GM23338 (cell line): ENCODE results near the gene TMEM131L. TPM values are rescaled to one million over a fixed set of nuclear protein-coding genes. Genes with fewer than 3 reads are reported as not detected.

Experiments
- ATAC-seq: fragments of 200-7000 bp; cut with Tn5 transposase; 3 replicates; pipeline ENCODE4 v1.9.1; 2020
- DNase-seq: peaks from one replicate; pipeline ENCODE4 v3.0.0-alpha.2; 2015; ENCODE audit warnings: low spot score
- H2AFZ ChIP-seq: fragments of 200-600 bp; sonication (generic); 2 replicates; pipeline ENCODE4 v1.8.0; 2016; ENCODE audit warnings: antibody characterized with exemption, mild to moderate bottlenecking, moderate library complexity
- H3F3A ChIP-seq: fragments of 200-600 bp; sonication (generic); replicated peaks from 2 replicates; pipeline ENCODE4 v1.8.0; 2017; ENCODE audit warnings: antibody characterized with exemption, mixed run types, low read depth
- H3K27ac ChIP-seq: fragments of 200-600 bp; sonication (generic); 2 replicates; pipeline ENCODE4 v1.6.1; 2016; ENCODE audit warnings: low read depth
- H3K27me3 ChIP-seq: fragments of 200-600 bp; sonication (generic); 2 replicates; pipeline ENCODE4 v1.8.0; 2016; ENCODE audit warnings: mild to moderate bottlenecking, mixed run types, moderate library complexity; ENCODE audit not compliant: insufficient read depth
- H3K36me3 ChIP-seq: fragments of 200-600 bp; sonication (generic); 2 replicates; pipeline ENCODE4 v1.8.0; 2016; ENCODE audit warnings: mild to moderate bottlenecking; ENCODE audit not compliant: insufficient read depth
- H3K4me1 ChIP-seq: fragments of 200-600 bp; sonication (generic); 2 replicates; pipeline ENCODE4 v1.8.0; 2016; ENCODE audit warnings: mild to moderate bottlenecking, moderate library complexity; ENCODE audit not compliant: insufficient read depth
- H3K4me2 ChIP-seq: fragments of 200-600 bp; sonication (generic); 2 replicates; pipeline ENCODE4 v1.7.1; 2017; ENCODE audit warnings: mixed run types
- H3K4me3 ChIP-seq: fragments of 200-600 bp; sonication (generic); 2 replicates; pipeline ENCODE4 v1.6.1; 2016; ENCODE audit warnings: mixed run types
- H3K79me2 ChIP-seq: fragments of 200-600 bp; sonication (generic); replicated peaks from 2 replicates; pipeline ENCODE4 v1.8.0; 2017; ENCODE audit warnings: mild to moderate bottlenecking; ENCODE audit not compliant: insufficient read depth
- H3K9me2 ChIP-seq: fragments of 200-600 bp; sonication (generic); 2 replicates; pipeline ENCODE4 v1.8.0; 2017; ENCODE audit not compliant: insufficient read depth
- H4K20me1 ChIP-seq: fragments of 200-600 bp; sonication (generic); replicated peaks from 2 replicates; pipeline ENCODE4 v1.8.0; 2017; ENCODE audit warnings: mild to moderate bottlenecking; ENCODE audit not compliant: insufficient read depth
- H3K27ac Mint-ChIP-seq: 2 replicates; pipeline ENCODE4 v1.8.0; 2020; ENCODE audit warnings: inconsistent platforms, mild to moderate bottlenecking, moderate library complexity, mixed read lengths
- H3K27me3 Mint-ChIP-seq: 3 replicates; pipeline ENCODE4 v1.8.0; 2022; ENCODE audit warnings: low read depth, mild to moderate bottlenecking, moderate library complexity, mixed read lengths, inconsistent platforms; ENCODE audit not compliant: insufficient read depth, poor library complexity
- H3K36me3 Mint-ChIP-seq: 3 replicates; pipeline ENCODE4 v1.8.0; 2021; ENCODE audit warnings: low read depth, mild to moderate bottlenecking, inconsistent platforms, moderate library complexity, mixed read lengths
- H3K4me1 Mint-ChIP-seq: 3 replicates; pipeline ENCODE4 v1.8.0; 2020; ENCODE audit warnings: mild to moderate bottlenecking, inconsistent platforms, mixed read lengths
- H3K4me3 Mint-ChIP-seq: 3 replicates; pipeline ENCODE4 v1.8.0; 2021; ENCODE audit warnings: moderate library complexity, mild to moderate bottlenecking, inconsistent platforms, mixed read lengths
- H3K9me3 Mint-ChIP-seq: 3 replicates; pipeline ENCODE4 v1.8.0; 2020; ENCODE audit warnings: moderate library complexity, mild to moderate bottlenecking, inconsistent platforms, mixed read lengths
- NANOG ChIP-seq: IDR thresholded peaks from 2 replicates; pipeline ENCODE4 v1.6.1; 2016; ENCODE audit warnings: antibody characterized with exemption, borderline replicate concordance
- POLR2AphosphoS5 ChIP-seq: IDR thresholded peaks from 2 replicates; pipeline ENCODE4 v1.6.1; 2016; ENCODE audit warnings: antibody characterized with exemption, low read depth
- STAT1 ChIP-seq: IDR thresholded peaks from one replicate; pipeline ENCODE4 v1.6.1; 2016; ENCODE audit warnings: antibody characterized with exemption; ENCODE audit not compliant: unreplicated experiment
- ZNF114 ChIP-seq: fragments of 250-450 bp; sonication (Bioruptor Pico); IDR thresholded peaks from 2 replicates; pipeline ENCODE4 v1.5.0; 2020; ENCODE audit warnings: mild to moderate bottlenecking, moderate library complexity
- ZNF331 ChIP-seq: fragments of 250-450 bp; sonication (Bioruptor Pico); IDR thresholded peaks from 2 replicates; pipeline ENCODE4 v1.5.0; 2020; ENCODE audit warnings: low read depth, mild to moderate bottlenecking, moderate library complexity
- polyA plus RNA-seq: library from polyadenylated mRNA; unstranded; fragments of >200 nt; fragmentation: Nextera tagmentation; extraction: Ambion mirVana; gene quantifications from 2 replicates; pipeline ENCODE4 v1.2.1, GENCODE V29; 2016
- total RNA-seq: library from RNA; depleted of rRNA; stranded (reverse); fragments of >200 nt; shearing (Covaris generic); gene quantifications from 2 replicates; pipeline ENCODE4 v1.2.3, GENCODE V29; 2014
- TF ChIP-seq, protein P1 (sequence below): fragments of 250-450 bp; sonication (Bioruptor Pico); IDR thresholded peaks from 2 replicates; pipeline ENCODE4 v1.5.0; 2020; ENCODE audit warnings: mild to moderate bottlenecking, moderate library complexity
- TF ChIP-seq, protein P2 (sequence below): IDR thresholded peaks from 2 replicates; pipeline ENCODE4 v1.6.1; 2016; ENCODE audit warnings: antibody characterized with exemption
- TF ChIP-seq, protein P3 (sequence below): IDR thresholded peaks from one replicate; pipeline ENCODE4 v1.6.1; 2018; ENCODE audit warnings: antibody characterized with exemption; ENCODE audit not compliant: unreplicated experiment
- TF ChIP-seq, protein P4 (sequence below), 2 experiments: fragments of 200-600 bp in 1 of 2; sonication (generic) in 1 of 2; conservative IDR thresholded peaks; 2 replicates each; pipeline versions ENCODE4 v1.5.1 to v1.6.1; 2016 to 2017; ENCODE audit warnings: antibody characterized with exemption in 2 of 2, low read depth in 2 of 2, mild to moderate bottlenecking in 2 of 2, moderate library complexity in 1 of 2

Gene TMEM131L
- total and polyA plus RNA-seq, 2 experiments from 2014 or later, result 11.1 to 32.2 TPM

DNA sequence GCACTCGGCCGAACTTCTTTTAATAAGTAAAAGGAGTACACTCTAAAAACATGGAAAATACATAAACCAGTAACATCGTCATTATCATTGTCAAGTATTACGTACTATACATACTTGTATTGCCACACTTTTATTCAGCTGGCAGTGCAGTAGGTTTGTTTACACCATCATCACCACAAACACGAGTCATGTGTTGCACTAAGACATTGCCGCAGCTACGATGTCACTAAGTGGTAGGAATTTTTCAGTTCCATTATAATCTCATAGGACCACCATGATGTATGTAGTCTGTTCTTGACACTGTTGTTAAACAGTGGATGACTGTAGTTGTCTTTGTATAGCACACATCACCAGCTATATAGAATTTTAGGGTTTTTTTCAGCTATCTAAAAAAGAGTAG, 48.0 kb upstream of the TMEM131L start (continued):
- TF ChIP-seq, protein P1, sequence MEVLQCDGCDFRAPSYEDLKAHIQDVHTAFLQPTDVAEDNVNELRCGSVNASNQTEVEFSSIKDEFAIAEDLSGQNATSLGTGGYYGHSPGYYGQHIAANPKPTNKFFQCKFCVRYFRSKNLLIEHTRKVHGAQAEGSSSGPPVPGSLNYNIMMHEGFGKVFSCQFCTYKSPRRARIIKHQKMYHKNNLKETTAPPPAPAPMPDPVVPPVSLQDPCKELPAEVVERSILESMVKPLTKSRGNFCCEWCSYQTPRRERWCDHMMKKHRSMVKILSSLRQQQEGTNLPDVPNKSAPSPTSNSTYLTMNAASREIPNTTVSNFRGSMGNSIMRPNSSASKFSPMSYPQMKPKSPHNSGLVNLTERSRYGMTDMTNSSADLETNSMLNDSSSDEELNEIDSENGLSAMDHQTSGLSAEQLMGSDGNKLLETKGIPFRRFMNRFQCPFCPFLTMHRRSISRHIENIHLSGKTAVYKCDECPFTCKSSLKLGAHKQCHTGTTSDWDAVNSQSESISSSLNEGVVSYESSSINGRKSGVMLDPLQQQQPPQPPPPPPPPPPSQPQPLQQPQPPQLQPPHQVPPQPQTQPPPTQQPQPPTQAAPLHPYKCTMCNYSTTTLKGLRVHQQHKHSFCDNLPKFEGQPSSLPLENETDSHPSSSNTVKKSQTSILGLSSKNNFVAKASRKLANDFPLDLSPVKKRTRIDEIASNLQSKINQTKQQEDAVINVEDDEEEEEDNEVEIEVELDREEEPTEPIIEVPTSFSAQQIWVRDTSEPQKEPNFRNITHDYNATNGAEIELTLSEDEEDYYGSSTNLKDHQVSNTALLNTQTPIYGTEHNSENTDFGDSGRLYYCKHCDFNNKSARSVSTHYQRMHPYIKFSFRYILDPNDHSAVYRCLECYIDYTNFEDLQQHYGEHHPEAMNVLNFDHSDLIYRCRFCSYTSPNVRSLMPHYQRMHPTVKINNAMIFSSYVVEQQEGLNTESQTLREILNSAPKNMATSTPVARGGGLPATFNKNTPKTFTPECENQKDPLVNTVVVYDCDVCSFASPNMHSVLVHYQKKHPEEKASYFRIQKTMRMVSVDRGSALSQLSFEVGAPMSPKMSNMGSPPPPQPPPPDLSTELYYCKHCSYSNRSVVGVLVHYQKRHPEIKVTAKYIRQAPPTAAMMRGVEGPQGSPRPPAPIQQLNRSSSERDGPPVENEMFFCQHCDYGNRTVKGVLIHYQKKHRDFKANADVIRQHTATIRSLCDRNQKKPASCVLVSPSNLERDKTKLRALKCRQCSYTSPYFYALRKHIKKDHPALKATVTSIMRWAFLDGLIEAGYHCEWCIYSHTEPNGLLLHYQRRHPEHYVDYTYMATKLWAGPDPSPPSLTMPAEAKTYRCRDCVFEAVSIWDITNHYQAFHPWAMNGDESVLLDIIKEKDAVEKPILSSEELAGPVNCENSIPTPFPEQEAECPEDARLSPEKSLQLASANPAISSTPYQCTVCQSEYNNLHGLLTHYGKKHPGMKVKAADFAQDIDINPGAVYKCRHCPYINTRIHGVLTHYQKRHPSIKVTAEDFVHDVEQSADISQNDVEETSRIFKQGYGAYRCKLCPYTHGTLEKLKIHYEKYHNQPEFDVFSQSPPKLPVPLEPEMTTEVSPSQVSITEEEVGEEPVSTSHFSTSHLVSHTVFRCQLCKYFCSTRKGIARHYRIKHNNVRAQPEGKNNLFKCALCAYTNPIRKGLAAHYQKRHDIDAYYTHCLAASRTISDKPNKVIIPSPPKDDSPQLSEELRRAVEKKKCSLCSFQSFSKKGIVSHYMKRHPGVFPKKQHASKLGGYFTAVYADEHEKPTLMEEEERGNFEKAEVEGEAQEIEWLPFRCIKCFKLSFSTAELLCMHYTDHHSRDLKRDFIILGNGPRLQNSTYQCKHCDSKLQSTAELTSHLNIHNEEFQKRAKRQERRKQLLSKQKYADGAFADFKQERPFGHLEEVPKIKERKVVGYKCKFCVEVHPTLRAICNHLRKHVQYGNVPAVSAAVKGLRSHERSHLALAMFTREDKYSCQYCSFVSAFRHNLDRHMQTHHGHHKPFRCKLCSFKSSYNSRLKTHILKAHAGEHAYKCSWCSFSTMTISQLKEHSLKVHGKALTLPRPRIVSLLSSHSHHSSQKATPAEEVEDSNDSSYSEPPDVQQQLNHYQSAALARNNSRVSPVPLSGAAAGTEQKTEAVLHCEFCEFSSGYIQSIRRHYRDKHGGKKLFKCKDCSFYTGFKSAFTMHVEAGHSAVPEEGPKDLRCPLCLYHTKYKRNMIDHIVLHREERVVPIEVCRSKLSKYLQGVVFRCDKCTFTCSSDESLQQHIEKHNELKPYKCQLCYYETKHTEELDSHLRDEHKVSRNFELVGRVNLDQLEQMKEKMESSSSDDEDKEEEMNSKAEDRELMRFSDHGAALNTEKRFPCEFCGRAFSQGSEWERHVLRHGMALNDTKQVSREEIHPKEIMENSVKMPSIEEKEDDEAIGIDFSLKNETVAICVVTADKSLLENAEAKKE (CRISPR knock-in tag), result no peak
- TF ChIP-seq STAT1, result no peak
- no peak for TF ChIP-seq ZNF114 (CRISPR knock-in tag)
- TF ChIP-seq NANOG, result no peak
- no peak for TF ChIP-seq POLR2AphosphoS5
- TF ChIP-seq, protein P2, sequence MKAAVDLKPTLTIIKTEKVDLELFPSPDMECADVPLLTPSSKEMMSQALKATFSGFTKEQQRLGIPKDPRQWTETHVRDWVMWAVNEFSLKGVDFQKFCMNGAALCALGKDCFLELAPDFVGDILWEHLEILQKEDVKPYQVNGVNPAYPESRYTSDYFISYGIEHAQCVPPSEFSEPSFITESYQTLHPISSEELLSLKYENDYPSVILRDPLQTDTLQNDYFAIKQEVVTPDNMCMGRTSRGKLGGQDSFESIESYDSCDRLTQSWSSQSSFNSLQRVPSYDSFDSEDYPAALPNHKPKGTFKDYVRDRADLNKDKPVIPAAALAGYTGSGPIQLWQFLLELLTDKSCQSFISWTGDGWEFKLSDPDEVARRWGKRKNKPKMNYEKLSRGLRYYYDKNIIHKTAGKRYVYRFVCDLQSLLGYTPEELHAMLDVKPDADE, result no peak
- no peak for TF ChIP-seq ZNF331 (CRISPR knock-in tag)

DNA sequence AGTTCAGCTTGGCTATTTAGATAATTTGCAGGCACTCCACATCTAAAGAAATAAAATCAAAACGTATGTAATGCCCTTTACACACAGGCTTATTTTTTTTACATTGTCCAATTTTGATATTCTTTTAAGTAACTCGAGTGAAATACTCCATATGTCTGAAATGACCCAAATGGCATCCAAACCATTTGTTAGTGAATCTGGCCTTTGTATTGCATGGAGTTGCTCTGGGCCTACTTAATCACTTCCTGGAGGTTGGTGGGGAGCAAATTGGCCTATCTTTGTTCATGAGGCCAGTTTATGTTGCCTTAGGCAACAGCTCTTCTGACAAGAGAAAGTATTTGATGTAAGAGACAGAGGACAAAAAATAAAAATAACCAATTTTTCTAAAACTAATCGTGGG, 47.6 kb upstream of the TMEM131L start:
- Histone ChIP-seq H3K4me1 (peaks cover 15% of the 10 kb centered on the region; the same call in 1 of the 2 replicates), H3F3A (no peaks in the 10 kb centered on the region), H3K27ac (peak overlapping the region; percentile 39; the same call in 1 of the 2 replicates), H3K27me3 (no peaks in the 10 kb centered on the region), H3K79me2 (no peaks in the 10 kb centered on the region), H3K4me2 (peak overlapping the region; percentile 4; the same call in 1 of the 2 replicates), H3K4me3 (no peak overlapping the region), H3K36me3 (no peaks in the 10 kb centered on the region), H4K20me1 (no peaks in the 10 kb centered on the region), H3K9me2 (no peaks in the 10 kb centered on the region), H2AFZ (no peak overlapping the region)
- peaks cover 1% of the 10 kb centered on the region for H3K27me3 Mint-ChIP-seq
- H3K27ac Mint-ChIP-seq, result 0 out of 2 replicates have a peak overlapping the region, but pooled peaks have one; percentile 41
- no peaks in the 10 kb centered on the region for H3K9me3 Mint-ChIP-seq
- H3K4me1 Mint-ChIP-seq, result peaks cover 21% of the 10 kb centered on the region
- H3K4me3 Mint-ChIP-seq, result no peak overlapping the region; the same call in 2 of the 3 replicates
- DNase-seq (peak; percentile 49), ATAC-seq (peak; percentile 63)
- TF ChIP-seq, protein P3, sequence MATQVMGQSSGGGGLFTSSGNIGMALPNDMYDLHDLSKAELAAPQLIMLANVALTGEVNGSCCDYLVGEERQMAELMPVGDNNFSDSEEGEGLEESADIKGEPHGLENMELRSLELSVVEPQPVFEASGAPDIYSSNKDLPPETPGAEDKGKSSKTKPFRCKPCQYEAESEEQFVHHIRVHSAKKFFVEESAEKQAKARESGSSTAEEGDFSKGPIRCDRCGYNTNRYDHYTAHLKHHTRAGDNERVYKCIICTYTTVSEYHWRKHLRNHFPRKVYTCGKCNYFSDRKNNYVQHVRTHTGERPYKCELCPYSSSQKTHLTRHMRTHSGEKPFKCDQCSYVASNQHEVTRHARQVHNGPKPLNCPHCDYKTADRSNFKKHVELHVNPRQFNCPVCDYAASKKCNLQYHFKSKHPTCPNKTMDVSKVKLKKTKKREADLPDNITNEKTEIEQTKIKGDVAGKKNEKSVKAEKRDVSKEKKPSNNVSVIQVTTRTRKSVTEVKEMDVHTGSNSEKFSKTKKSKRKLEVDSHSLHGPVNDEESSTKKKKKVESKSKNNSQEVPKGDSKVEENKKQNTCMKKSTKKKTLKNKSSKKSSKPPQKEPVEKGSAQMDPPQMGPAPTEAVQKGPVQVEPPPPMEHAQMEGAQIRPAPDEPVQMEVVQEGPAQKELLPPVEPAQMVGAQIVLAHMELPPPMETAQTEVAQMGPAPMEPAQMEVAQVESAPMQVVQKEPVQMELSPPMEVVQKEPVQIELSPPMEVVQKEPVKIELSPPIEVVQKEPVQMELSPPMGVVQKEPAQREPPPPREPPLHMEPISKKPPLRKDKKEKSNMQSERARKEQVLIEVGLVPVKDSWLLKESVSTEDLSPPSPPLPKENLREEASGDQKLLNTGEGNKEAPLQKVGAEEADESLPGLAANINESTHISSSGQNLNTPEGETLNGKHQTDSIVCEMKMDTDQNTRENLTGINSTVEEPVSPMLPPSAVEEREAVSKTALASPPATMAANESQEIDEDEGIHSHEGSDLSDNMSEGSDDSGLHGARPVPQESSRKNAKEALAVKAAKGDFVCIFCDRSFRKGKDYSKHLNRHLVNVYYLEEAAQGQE, result no peak
- TF ChIP-seq POLR2AphosphoS5 (no peak), STAT1 (no peak)
- TF ChIP-seq, protein P4, sequence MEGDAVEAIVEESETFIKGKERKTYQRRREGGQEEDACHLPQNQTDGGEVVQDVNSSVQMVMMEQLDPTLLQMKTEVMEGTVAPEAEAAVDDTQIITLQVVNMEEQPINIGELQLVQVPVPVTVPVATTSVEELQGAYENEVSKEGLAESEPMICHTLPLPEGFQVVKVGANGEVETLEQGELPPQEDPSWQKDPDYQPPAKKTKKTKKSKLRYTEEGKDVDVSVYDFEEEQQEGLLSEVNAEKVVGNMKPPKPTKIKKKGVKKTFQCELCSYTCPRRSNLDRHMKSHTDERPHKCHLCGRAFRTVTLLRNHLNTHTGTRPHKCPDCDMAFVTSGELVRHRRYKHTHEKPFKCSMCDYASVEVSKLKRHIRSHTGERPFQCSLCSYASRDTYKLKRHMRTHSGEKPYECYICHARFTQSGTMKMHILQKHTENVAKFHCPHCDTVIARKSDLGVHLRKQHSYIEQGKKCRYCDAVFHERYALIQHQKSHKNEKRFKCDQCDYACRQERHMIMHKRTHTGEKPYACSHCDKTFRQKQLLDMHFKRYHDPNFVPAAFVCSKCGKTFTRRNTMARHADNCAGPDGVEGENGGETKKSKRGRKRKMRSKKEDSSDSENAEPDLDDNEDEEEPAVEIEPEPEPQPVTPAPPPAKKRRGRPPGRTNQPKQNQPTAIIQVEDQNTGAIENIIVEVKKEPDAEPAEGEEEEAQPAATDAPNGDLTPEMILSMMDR (conservative IDR thresholded peaks at IDR 0.05; ENCODE audit: low read depth in 2 of 2), result no peak
- H3K36me3 Mint-ChIP-seq, result no peaks in the 10 kb centered on the region; the same call in 2 of the 3 replicates
